Measurements from ENCODE around the gene BCL6B. TPM values are rescaled to one million over a fixed set of nuclear protein-coding genes. Genes with fewer than 3 reads are reported as not detected.
A peak's percentile ranks its signal among the peaks of the same experiment; 100 is the strongest.

Gene BCL6B
- total RNA-seq, 2 experiments from 2014 or later = 1.2 to 2.4 TPM

DNA sequence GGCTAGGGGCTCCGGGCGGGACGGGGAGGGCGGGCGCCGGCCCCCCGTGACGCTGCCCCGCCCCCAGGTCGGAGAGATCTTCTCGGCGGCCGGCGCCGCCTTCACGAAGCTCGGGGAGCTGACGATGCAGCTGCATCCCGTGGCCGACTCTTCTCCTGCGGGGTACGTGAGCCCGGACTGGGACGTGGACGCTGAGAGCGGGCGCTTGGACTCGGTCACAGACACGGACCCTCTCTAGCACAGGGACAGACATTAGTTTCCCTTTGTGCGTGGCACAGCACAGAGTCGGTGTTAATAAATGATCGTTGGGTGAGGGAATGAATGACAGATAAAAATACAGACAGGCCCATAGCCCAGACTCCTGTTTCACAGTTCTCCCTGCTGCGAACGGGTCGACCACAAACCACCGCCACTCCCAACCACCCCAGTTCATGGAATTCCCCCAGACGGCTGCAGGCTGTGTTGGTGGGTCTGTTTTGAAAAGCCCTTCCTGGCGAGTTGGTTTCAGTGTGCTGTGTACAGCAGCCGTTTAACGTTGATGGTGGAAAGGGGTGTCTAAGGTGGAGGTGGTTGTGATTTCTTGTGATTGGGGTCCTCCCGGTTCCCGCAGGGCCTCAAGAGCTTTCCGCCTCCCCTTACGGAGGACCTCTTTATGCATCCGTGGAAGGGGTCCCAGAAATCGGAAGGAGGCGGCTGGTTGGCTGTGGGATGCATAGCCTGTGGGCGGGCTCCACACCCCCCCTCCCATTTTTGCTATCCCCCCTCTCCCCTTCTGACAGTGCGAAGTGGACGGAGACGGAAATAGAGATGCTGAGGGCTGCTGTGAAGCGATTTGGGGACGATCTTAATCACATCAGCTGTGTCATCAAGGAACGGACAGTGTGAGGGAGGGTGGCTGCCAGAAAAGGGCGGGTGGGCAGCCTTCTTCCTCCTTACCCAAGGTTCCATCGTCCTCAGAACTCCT is 7.6 kb upstream of the BCL6B start:
- intact Hi-C loops (cut with micrococcal nuclease) = no loop called here
- ChIA-PET CTCF (interaction anchor here (0.7 to 2.9 kb wide), 9 partner anchors 8 to 118 kb away, joined by 3 to 13 read pairs (median 5); partner anchors contain the start of gene BCL6B), POLR2A (interaction anchor here (0.7 to 2.5 kb wide), 7 partner anchors 20 to 320 kb away, joined by 3 to 11 read pairs (median 3); partner anchors contain the start of gene SLC16A13)
- peaks cover 46% of the 10 kb centered on the region for H3K4me1 Mint-ChIP-seq (ENCODE audit: low read depth)
- H3K27me3 Mint-ChIP-seq = no peaks in the 10 kb centered on the region
- peak overlapping the region; percentile 83 for H3K4me3 Mint-ChIP-seq
- H3K27ac Mint-ChIP-seq = peak overlapping the region; percentile 93
- H3K9me3 Mint-ChIP-seq = no peaks in the 10 kb centered on the region
- H3K36me3 Mint-ChIP-seq (ENCODE audit: low read depth) = peaks cover 37% of the 10 kb centered on the region
- TF ChIP-seq, protein P1, sequence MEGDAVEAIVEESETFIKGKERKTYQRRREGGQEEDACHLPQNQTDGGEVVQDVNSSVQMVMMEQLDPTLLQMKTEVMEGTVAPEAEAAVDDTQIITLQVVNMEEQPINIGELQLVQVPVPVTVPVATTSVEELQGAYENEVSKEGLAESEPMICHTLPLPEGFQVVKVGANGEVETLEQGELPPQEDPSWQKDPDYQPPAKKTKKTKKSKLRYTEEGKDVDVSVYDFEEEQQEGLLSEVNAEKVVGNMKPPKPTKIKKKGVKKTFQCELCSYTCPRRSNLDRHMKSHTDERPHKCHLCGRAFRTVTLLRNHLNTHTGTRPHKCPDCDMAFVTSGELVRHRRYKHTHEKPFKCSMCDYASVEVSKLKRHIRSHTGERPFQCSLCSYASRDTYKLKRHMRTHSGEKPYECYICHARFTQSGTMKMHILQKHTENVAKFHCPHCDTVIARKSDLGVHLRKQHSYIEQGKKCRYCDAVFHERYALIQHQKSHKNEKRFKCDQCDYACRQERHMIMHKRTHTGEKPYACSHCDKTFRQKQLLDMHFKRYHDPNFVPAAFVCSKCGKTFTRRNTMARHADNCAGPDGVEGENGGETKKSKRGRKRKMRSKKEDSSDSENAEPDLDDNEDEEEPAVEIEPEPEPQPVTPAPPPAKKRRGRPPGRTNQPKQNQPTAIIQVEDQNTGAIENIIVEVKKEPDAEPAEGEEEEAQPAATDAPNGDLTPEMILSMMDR (IDR thresholded peaks at IDR 0.05) = peak; percentile 48
- peak; percentile 31 for ATAC-seq
- peak; percentile 88 for DNase-seq

- Mint-ChIP-seq H3K27ac (peak overlapping the region; percentile 93), H3K4me1 (ENCODE audit: low read depth) (peaks cover 44% of the 10 kb centered on the region), H3K4me3 (peak overlapping the region; percentile 83), H3K36me3 (ENCODE audit: low read depth) (peaks cover 37% of the 10 kb centered on the region), H3K9me3 (no peaks in the 10 kb centered on the region), H3K27me3 (no peaks in the 10 kb centered on the region)
- CTCF ChIA-PET = interaction anchor here (0.9 to 2.9 kb wide), 6 partner anchors 9 to 117 kb away, joined by 4 to 13 read pairs (median 5); no protein-coding TSS in a partner anchor
- TF ChIP-seq, protein P1 (IDR thresholded peaks at IDR 0.05) = no peak
- intact Hi-C loops (cut with micrococcal nuclease) = no loop called here
- DNase-seq (peak; percentile 68), ATAC-seq (no peak)
- POLR2A ChIA-PET = interaction anchor here (1.8 to 2.5 kb wide), 2 partner anchors 10 to 19 kb away, joined by 7 to 11 read pairs; partner anchors contain the start of gene SLC16A13
These were observed 6.4 kb upstream of the BCL6B start for GRCh38 chr17:7016418-7016817.

DNA sequence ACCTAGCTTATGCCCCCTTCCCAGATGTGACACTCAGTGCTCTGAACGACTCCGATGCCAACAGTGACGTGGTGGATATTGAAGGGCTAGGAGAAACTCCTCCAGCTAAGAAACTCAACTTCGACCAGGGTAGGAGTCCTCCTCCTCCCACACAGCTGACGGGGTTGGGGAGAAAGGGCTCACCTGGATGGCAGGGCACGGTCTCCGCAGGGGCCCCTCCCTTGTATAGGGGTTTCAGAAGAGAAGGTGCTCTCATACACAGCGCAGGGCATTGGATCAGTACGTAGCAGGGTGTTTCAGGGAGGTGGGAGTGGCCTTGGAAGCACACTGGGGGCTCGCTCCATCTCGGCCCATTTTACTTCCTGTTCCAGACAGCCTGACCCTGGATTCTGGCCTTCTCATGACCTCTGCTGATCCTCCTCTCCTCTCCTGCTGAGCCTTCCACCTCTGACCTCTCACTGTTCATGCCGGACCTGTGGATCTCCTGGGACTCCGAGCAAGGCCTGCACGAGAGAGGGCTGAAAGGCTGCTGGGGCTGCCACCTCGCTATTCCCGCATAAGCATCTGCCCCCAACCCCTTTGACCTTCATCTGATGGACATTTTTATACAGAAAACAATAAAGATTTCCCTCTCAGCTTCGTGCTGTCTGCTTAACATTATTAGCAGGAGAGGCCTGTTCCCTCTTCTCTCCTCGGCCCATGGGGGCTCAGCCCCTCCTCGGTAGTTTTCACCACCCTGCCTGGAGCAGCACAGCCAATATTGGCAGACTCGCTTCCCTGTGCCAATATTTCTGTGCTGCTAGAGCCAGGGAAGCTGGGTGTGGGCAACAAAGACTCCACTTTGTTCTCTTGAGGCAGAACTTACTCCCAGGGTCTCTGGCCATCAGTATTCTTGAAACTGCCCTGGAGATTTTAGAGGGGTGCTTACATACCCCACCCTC is 5.7 kb upstream of the BCL6B start:
- Mint-ChIP-seq H3K27ac (peak overlapping the region; percentile 93), H3K27me3 (no peaks in the 10 kb centered on the region), H3K4me1 (ENCODE audit: low read depth) (peaks cover 47% of the 10 kb centered on the region), H3K9me3 (no peaks in the 10 kb centered on the region), H3K36me3 (ENCODE audit: low read depth) (peaks cover 37% of the 10 kb centered on the region), H3K4me3 (peak overlapping the region; percentile 83)
- DNase-seq (no peak), ATAC-seq (no peak)
- ChIA-PET POLR2A (interaction anchor here (1.3 to 2.5 kb wide), 3 partner anchors 9 to 18 kb away, joined by 3 to 11 read pairs (median 7); partner anchors contain the start of gene SLC16A13), CTCF (interaction anchor here (0.9 to 2.9 kb wide), 7 partner anchors 8 to 116 kb away, joined by 4 to 13 read pairs (median 6); no protein-coding TSS in a partner anchor)
- TF ChIP-seq, protein P1 (IDR thresholded peaks at IDR 0.05) = no peak
- intact Hi-C loops (cut with micrococcal nuclease) = no loop called here

GRCh38 chr17:7017827-7018200 is 5.0 kb upstream of the BCL6B start:
- ATAC-seq = no peak
- H3K36me3 Mint-ChIP-seq (ENCODE audit: low read depth) = peaks cover 35% of the 10 kb centered on the region
- no peaks in the 10 kb centered on the region for H3K27me3 Mint-ChIP-seq
- intact Hi-C loops (cut with micrococcal nuclease) = no loop called here
- H3K4me1 Mint-ChIP-seq (ENCODE audit: low read depth) = peaks cover 53% of the 10 kb centered on the region
- ChIA-PET CTCF (interaction anchor here (1.3 to 2.8 kb wide), 2 partner anchors 27 to 107 kb away, joined by 6 to 8 read pairs; no protein-coding TSS in a partner anchor), POLR2A (interaction anchor here (1.3 to 1.8 kb wide), 2 partner anchors 9 to 12 kb away, joined by 3 to 7 read pairs; no protein-coding TSS in a partner anchor)
- peak overlapping the region; percentile 21 for H3K4me3 Mint-ChIP-seq
- no peaks in the 10 kb centered on the region for H3K9me3 Mint-ChIP-seq
- DNase-seq = peak; percentile 57
- H3K27ac Mint-ChIP-seq = peak overlapping the region; percentile 93
- TF ChIP-seq, protein P1 (IDR thresholded peaks at IDR 0.05) = no peak
